SH-SY5Y (cell line): ENCODE data around the gene TAC1.

Experiments used
- GATA2 ChIP-seq: IDR thresholded peaks from 2 replicates; pipeline ENCODE4 v1.6.1; 2011; ENCODE audit warnings: mild to moderate bottlenecking, low read depth, low read length
- GATA3 ChIP-seq: IDR thresholded peaks from 2 replicates; pipeline ENCODE4 v1.6.1; 2011; ENCODE audit warnings: low read depth, mild to moderate bottlenecking, low read length, moderate library complexity

DNA sequence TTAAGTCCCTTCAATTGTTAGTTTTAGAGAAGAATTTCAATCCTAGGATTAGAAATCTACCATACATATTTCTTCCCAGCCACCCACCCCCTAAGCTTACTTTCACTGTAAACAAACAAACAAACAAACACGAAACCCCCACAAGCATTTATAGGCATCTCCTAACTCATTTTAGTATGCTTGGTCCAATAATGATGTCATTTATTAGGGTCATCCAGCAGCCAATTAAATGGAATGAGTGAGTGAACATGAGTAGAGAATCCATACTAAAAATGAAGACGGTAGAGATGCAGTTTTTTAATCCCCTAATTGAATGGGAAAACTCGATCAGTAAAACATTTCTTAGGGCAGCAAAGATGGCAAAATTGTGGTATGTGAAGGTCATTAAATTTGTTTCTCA, 3.2 kb downstream of the TAC1 start:
- no peak for TF ChIP-seq GATA3
- no peak for TF ChIP-seq GATA2
